CD4-positive, alpha-beta T cell (primary cell): Measurements from ENCODE around the gene RS1. TPM values are rescaled to one million over a fixed set of nuclear protein-coding genes. Genes with fewer than 3 reads are reported as not detected.

ENCODE experiments used
- ATAC-seq: fragments of 200-7000 bp; cut with Tn5 transposase; one replicate; pipeline ENCODE4 v1.10.0; 2022; ENCODE audit warnings: mild to moderate bottlenecking; ENCODE audit not compliant: poor library complexity
- CTCF ChIA-PET: fragments of 350-600 bp; sonication (Branson Sonifier 250); formaldehyde crosslinking; loops from one replicate; lab custom pipeline; 2021; ENCODE audit warnings: antibody characterized with exemption, inconsistent platforms; lab: Charles Lee
- POLR2A ChIA-PET: fragments of 350-600 bp; sonication (Branson Sonifier 250); formaldehyde crosslinking; loops from one replicate; lab custom pipeline; 2021; ENCODE audit warnings: antibody characterized with exemption, inconsistent platforms; lab: Charles Lee
- DNase-seq, 14 experiments: peaks; one replicate each; pipeline ENCODE4 v3.0.0-alpha.2; 2013 to 2020; ENCODE audit warnings: mixed read lengths in 2 of 14
- H3K27ac ChIP-seq, 2 donors: one replicate each; pipeline versions ENCODE4 v1.5.1 to v1.7.0; 2013; ENCODE audit warnings: low read length in 2 of 2, low read depth in 1 of 2, mild to moderate bottlenecking in 1 of 2
- H3K27me3 ChIP-seq, 2 experiments: 1 replicate in 1 of 2; 2 replicates in 1 of 2; pipeline versions ENCODE4 v1.6.1 to v1.7.0; 2013; ENCODE audit warnings: low read length in 2 of 2, control low read depth in 1 of 2, mild to moderate bottlenecking in 1 of 2, moderate library complexity in 1 of 2; ENCODE audit not compliant: insufficient read depth in 2 of 2, control insufficient read depth in 1 of 2
- H3K36me3 ChIP-seq: one replicate; pipeline ENCODE4 v1.6.1; 2013; ENCODE audit warnings: low read length, control low read depth; ENCODE audit not compliant: insufficient read depth
- H3K4me1 ChIP-seq: one replicate; pipeline ENCODE4 v1.6.1; 2013; ENCODE audit warnings: low read length, control low read depth; ENCODE audit not compliant: insufficient read depth
- H3K4me3 ChIP-seq: one replicate; pipeline ENCODE4 v1.5.1; 2013; ENCODE audit warnings: mild to moderate bottlenecking, low read length, moderate library complexity
- H3K9me3 ChIP-seq, 2 experiments: 1 replicate in 1 of 2; 2 replicates in 1 of 2; pipeline versions ENCODE4 v1.6.1 to v1.7.0; 2013; ENCODE audit warnings: low read length in 2 of 2, mild to moderate bottlenecking in 2 of 2, control low read depth in 1 of 2, moderate library complexity in 1 of 2; ENCODE audit not compliant: control insufficient read depth in 1 of 2, insufficient read depth in 1 of 2
- H3K27ac Mint-ChIP-seq: one replicate; pipeline ENCODE4 v1.8.0; 2020; ENCODE audit warnings: mixed read lengths
- H3K27me3 Mint-ChIP-seq: one replicate; pipeline ENCODE4 v1.8.0; 2021; ENCODE audit warnings: mixed read lengths
- H3K36me3 Mint-ChIP-seq: one replicate; pipeline ENCODE4 v1.8.0; 2021; ENCODE audit warnings: low read depth, mixed read lengths
- H3K4me1 Mint-ChIP-seq: one replicate; pipeline ENCODE4 v1.8.0; 2021; ENCODE audit warnings: low read depth, mixed read lengths
- H3K4me3 Mint-ChIP-seq: one replicate; pipeline ENCODE4 v1.8.0; 2020; ENCODE audit warnings: mild to moderate bottlenecking, mixed read lengths
- H3K9me3 Mint-ChIP-seq: one replicate; pipeline ENCODE4 v1.8.0; 2020; ENCODE audit warnings: mixed read lengths
- CTCF ChIP-seq: fragments of 200-600 bp; IDR thresholded peaks from one replicate; pipeline ENCODE4 v1.8.0; 2022; ENCODE audit warnings: antibody characterized with exemption, mild to moderate bottlenecking
- intact Hi-C, 2 experiments: fragments of 100-400 bp; cut with DNase I in 1 of 2; cut with micrococcal nuclease in 1 of 2; formaldehyde crosslinking; loops; one replicate each; pipeline versions ENCODE4 v1.15.1 to v1.9.0; 2023 to 2025; cut with DNase I, micrococcal nuclease
- total RNA-seq, 174 experiments: library from RNA in 2 of 174; stranded (reverse) in 2 of 174; gene quantifications; one replicate each; pipeline ENCODE4 v1.2.3 and lab custom pipeline; 2021 to 2026

The RS1 gene
- total RNA-seq, 2 experiments from 2014 or later = not detected

GRCh38 chrX:18652636-18653035 is 19.3 kb downstream of the RS1 start:
- Mint-ChIP-seq H3K27me3 (no peaks in the 10 kb centered on the region), H3K4me3 (no peak overlapping the region), H3K9me3 (no peaks in the 10 kb centered on the region), H3K4me1 (no peaks in the 10 kb centered on the region), H3K36me3 (no peaks in the 10 kb centered on the region), H3K27ac (no peak overlapping the region)
- TF ChIP-seq CTCF = no peak
- no peak for DNase-seq
- no peak overlapping the region for H3K27ac ChIP-seq
- H3K4me1 ChIP-seq = no peaks in the 10 kb centered on the region
- no peaks in the 10 kb centered on the region for H3K27me3 ChIP-seq
- H3K9me3 ChIP-seq = no peaks in the 10 kb centered on the region
- intact Hi-C loops = no loop called here
- CTCF ChIA-PET = no interaction called here
- H3K4me3 ChIP-seq = no peak overlapping the region
- POLR2A ChIA-PET = no interaction called here
- no peaks in the 10 kb centered on the region for H3K36me3 ChIP-seq
- no peak for ATAC-seq

GRCh38 chrX:18650662-18651061 is 21.2 kb downstream of the RS1 start:
- Histone ChIP-seq H3K4me3 (no peak overlapping the region), H3K9me3 (no peaks in the 10 kb centered on the region), H3K4me1 (no peaks in the 10 kb centered on the region), H3K36me3 (no peaks in the 10 kb centered on the region), H3K27ac (no peak overlapping the region), H3K27me3 (no peaks in the 10 kb centered on the region)
- Mint-ChIP-seq H3K27ac (no peak overlapping the region), H3K36me3 (no peaks in the 10 kb centered on the region), H3K27me3 (no peaks in the 10 kb centered on the region), H3K4me3 (no peak overlapping the region), H3K9me3 (no peaks in the 10 kb centered on the region), H3K4me1 (no peaks in the 10 kb centered on the region)
- intact Hi-C loops = no loop called here
- ChIA-PET CTCF (no interaction called here), POLR2A (no interaction called here)
- no peak for TF ChIP-seq CTCF
- DNase-seq = no peak
- no peak for ATAC-seq

- Mint-ChIP-seq H3K9me3 (no peaks in the 10 kb centered on the region), H3K36me3 (no peaks in the 10 kb centered on the region), H3K4me3 (no peak overlapping the region), H3K27me3 (no peaks in the 10 kb centered on the region), H3K27ac (no peak overlapping the region), H3K4me1 (no peaks in the 10 kb centered on the region)
- ATAC-seq (no peak), DNase-seq (no peak)
- no peak for TF ChIP-seq CTCF
- Histone ChIP-seq H3K27me3 (no peaks in the 10 kb centered on the region), H3K36me3 (no peaks in the 10 kb centered on the region), H3K27ac (no peak overlapping the region), H3K9me3 (no peaks in the 10 kb centered on the region), H3K4me3 (no peak overlapping the region), H3K4me1 (no peaks in the 10 kb centered on the region)
- POLR2A ChIA-PET = no interaction called here
- intact Hi-C loops = no loop called here
- CTCF ChIA-PET = no interaction called here
These were observed 22.4 kb downstream of the RS1 start for GRCh38 chrX:18649498-18649951.
